Activated B cell treated with CpG ODN at 0.5 μM for 24 hours (primary cell): Measurements from ENCODE around the gene PDE3A. TPM values are rescaled to one million over a fixed set of nuclear protein-coding genes. Genes with fewer than 3 reads are reported as not detected.

ENCODE experiments used
- ATAC-seq: fragments of 200-7000 bp; cut with Tn5 transposase; one replicate; pipeline ENCODE4 v1.10.0; 2021; ENCODE audit warnings: low read depth, mild to moderate bottlenecking, moderate library complexity
- CTCF ChIA-PET: fragments of 350-600 bp; sonication (Branson Sonifier 250); formaldehyde crosslinking; loops from one replicate; lab custom pipeline; 2021; ENCODE audit warnings: antibody characterized with exemption; lab: Charles Lee
- POLR2A ChIA-PET: fragments of 350-600 bp; sonication (Branson Sonifier 250); formaldehyde crosslinking; loops from one replicate; lab custom pipeline; 2021; ENCODE audit warnings: antibody characterized with exemption; lab: Charles Lee
- DNase-seq: peaks from one replicate; pipeline ENCODE4 v3.0.0; 2022
- H3K27ac Mint-ChIP-seq: one replicate; pipeline ENCODE4 v1.8.0; 2020; ENCODE audit warnings: mixed read lengths
- H3K27me3 Mint-ChIP-seq: one replicate; pipeline ENCODE4 v1.8.0; 2021; ENCODE audit warnings: mixed read lengths
- H3K36me3 Mint-ChIP-seq: one replicate; pipeline ENCODE4 v1.8.0; 2021; ENCODE audit warnings: low read depth, mixed read lengths
- H3K4me1 Mint-ChIP-seq: one replicate; pipeline ENCODE4 v1.8.0; 2021; ENCODE audit warnings: mixed read lengths
- H3K4me3 Mint-ChIP-seq: one replicate; pipeline ENCODE4 v1.8.0; 2020; ENCODE audit warnings: mild to moderate bottlenecking, mixed read lengths
- H3K9me3 Mint-ChIP-seq: one replicate; pipeline ENCODE4 v1.8.0; 2020; ENCODE audit warnings: mixed read lengths
- CTCF ChIP-seq: fragments of 200-600 bp; IDR thresholded peaks from one replicate; pipeline ENCODE4 v1.8.0; 2022; ENCODE audit warnings: antibody characterized with exemption, mild to moderate bottlenecking
- intact Hi-C: fragments of 100-400 bp; cut with micrococcal nuclease; formaldehyde crosslinking; loops from one replicate; pipeline ENCODE4 v1.15.1; 2024
- total RNA-seq: library from RNA; stranded (reverse); gene quantifications from 2 replicates; pipeline ENCODE4 v1.2.3, GENCODE V29; 2022

PDE3A gene
- total RNA-seq, 1 donor from 2014 or later: not detected

GRCh38 chr12:20450591-20451180, 82.3 kb downstream of the PDE3A start:
- H3K27ac Mint-ChIP-seq: no peak overlapping the region
- ATAC-seq (no peak), DNase-seq (no peak)
- no peak overlapping the region for H3K4me3 Mint-ChIP-seq
- intact Hi-C loops: no loop called here
- H3K4me1 Mint-ChIP-seq: no peaks in the 10 kb centered on the region
- no peaks in the 10 kb centered on the region for H3K36me3 Mint-ChIP-seq
- ChIA-PET POLR2A (no interaction called here), CTCF (no interaction called here)
- H3K27me3 Mint-ChIP-seq: no peaks in the 10 kb centered on the region
- no peak for TF ChIP-seq CTCF
- H3K9me3 Mint-ChIP-seq: no peaks in the 10 kb centered on the region

DNA sequence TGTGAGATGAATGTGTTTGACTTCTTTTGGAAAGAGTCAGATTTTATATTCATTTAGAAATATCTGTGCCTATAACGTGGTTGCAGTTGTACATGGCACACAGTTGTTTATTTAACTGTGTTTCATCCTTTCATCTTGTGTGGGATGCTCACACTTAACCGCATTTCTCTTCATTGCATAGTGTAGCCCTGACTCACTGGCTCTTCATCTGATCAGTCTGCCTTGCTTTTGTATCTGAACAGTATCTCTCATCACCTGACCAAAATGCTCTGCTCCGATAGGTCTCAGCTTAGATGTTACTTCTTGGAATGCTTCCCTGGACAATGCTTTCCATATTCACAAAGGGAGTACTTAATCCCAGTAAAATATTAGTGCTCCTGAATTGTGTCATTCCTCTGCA, 83.4 kb downstream of the PDE3A start:
- no peaks in the 10 kb centered on the region for H3K27me3 Mint-ChIP-seq
- ChIA-PET CTCF (no interaction called here), POLR2A (no interaction called here)
- H3K4me1 Mint-ChIP-seq: no peaks in the 10 kb centered on the region
- H3K27ac Mint-ChIP-seq: no peak overlapping the region
- DNase-seq: no peak
- no peaks in the 10 kb centered on the region for H3K36me3 Mint-ChIP-seq
- H3K4me3 Mint-ChIP-seq: no peak overlapping the region
- ATAC-seq: no peak
- intact Hi-C loops: no loop called here
- TF ChIP-seq CTCF: no peak
- no peaks in the 10 kb centered on the region for H3K9me3 Mint-ChIP-seq

DNA sequence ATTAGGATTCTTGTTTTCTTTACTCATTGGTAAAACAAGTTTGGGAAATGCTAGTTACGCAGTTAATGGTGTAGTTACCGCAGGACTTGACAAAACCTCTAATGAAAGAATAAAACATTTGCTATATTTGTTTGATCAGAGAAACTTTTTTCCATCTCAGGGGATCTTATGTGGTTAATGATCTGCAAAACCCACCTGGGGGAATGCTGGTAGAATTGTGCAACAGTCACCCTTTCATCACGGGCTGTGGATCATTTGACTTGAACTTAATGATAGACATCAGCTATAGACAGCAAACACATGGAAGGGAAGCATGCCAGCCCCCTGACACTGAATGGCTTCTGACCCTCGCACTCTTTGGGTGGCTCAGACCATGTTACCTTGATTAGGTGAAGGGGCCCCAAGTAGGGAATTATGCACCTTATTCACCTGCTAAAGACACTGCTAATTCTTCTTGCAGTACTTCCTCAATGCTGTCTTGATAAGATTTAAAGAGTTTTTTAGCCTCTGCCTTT, 84.2 kb downstream of the PDE3A start:
- intact Hi-C loops: no loop called here
- no peak for DNase-seq
- ATAC-seq: no peak
- H3K9me3 Mint-ChIP-seq: no peaks in the 10 kb centered on the region
- no peak overlapping the region for H3K27ac Mint-ChIP-seq
- POLR2A ChIA-PET: no interaction called here
- no peaks in the 10 kb centered on the region for H3K27me3 Mint-ChIP-seq
- no peak overlapping the region for H3K4me3 Mint-ChIP-seq
- no peaks in the 10 kb centered on the region for H3K36me3 Mint-ChIP-seq
- H3K4me1 Mint-ChIP-seq: no peaks in the 10 kb centered on the region
- CTCF ChIA-PET: no interaction called here
- TF ChIP-seq CTCF: no peak

- no peaks in the 10 kb centered on the region for H3K4me1 Mint-ChIP-seq
- no peaks in the 10 kb centered on the region for H3K27me3 Mint-ChIP-seq
- ChIA-PET POLR2A (no interaction called here), CTCF (no interaction called here)
- TF ChIP-seq CTCF: no peak
- no peak for DNase-seq
- H3K4me3 Mint-ChIP-seq: no peak overlapping the region
- H3K36me3 Mint-ChIP-seq: no peaks in the 10 kb centered on the region
- no peak overlapping the region for H3K27ac Mint-ChIP-seq
- intact Hi-C loops: no loop called here
- ATAC-seq: no peak
- no peaks in the 10 kb centered on the region for H3K9me3 Mint-ChIP-seq
Observed at GRCh38 chr12:20453756-20454310, 85.5 kb downstream of the PDE3A start.

DNA sequence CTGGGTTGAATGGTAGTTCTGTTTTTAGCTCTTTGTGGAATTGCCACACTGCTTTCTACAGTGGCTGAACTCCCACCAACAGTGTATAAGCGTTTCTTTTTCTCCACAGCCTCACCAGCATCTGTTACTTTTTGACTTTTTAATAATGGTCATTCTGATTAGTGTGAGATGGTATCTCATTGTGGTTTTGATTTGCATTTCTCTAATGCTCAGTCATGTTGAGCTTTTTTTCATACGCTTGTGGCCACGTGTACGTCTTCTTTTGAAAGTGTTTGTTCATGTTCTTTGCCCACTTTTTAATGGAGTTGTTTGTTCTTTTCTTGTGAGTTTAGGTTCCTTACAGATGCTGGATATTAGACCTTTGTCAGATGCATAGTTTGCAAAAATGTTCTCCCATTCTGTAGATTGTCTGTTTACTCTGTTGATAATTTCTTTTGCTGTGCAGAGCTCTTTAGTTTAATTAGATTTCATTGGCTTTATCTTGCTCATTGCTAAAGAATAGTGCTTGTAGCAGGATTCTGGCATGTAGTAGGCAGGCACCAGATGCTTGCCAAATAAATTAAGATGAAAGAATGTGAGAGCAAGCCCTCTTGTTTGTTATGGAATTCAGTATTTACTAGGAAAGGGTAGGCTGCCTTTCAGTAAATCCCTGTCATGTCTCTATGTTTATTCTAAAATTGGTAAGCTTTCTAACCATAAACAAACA, 86.8 kb downstream of the PDE3A start:
- Mint-ChIP-seq H3K27ac (no peak overlapping the region), H3K9me3 (no peaks in the 10 kb centered on the region), H3K4me3 (no peak overlapping the region), H3K27me3 (no peaks in the 10 kb centered on the region), H3K4me1 (no peaks in the 10 kb centered on the region), H3K36me3 (no peaks in the 10 kb centered on the region)
- POLR2A ChIA-PET: no interaction called here
- CTCF ChIA-PET: interaction anchor here (1.0 kb wide), 1 partner anchor 9 kb away, joined by 3 read pairs; no protein-coding TSS in a partner anchor
- intact Hi-C loops: no loop called here
- DNase-seq (no peak), ATAC-seq (no peak)
- TF ChIP-seq CTCF: no peak
